Lower leg skin (tissue), 4 donors: Measurements from ENCODE around the gene GRPR. TPM values are rescaled to one million over a fixed set of nuclear protein-coding genes. Genes with fewer than 3 reads are reported as not detected.

ENCODE experiments used
- DNase-seq, 2 donors: peaks; one replicate each; pipeline ENCODE4 v3.0.0-alpha.2; 2019; ENCODE audit warnings: low spot score in 2 of 2
- H3K4me3 ChIP-seq: fragments of 200-600 bp; sonication (generic); 2 replicates; pipeline ENCODE4 v1.5.1; 2017; ENCODE audit warnings: mild to moderate bottlenecking, low read depth; ENCODE audit not compliant: poor library complexity, severe bottlenecking
- POLR2A ChIP-seq, 2 donors: fragments of 450-650 bp; IDR thresholded peaks; one replicate each; pipeline ENCODE4 v1.6.1; 2016 to 2017; ENCODE audit warnings: antibody characterized with exemption in 2 of 2, mild to moderate bottlenecking in 1 of 2, moderate library complexity in 1 of 2
- WGBS, 2 donors: methylation state at CpG; one replicate each; pipeline ENCODE4 v1.1.5; 2018; 5-methylcytosine and 5-hydroxymethylcytosine counted together
- intact Hi-C: fragments of 100-400 bp; cut with DNase I; formaldehyde crosslinking; loops from one replicate; pipeline ENCODE4 v1.15.0; 2023; ENCODE audit warnings: low total_unique reads
- total RNA-seq, 4 donors: library from RNA; depleted of rRNA; stranded (reverse); fragments of >200 nt; gene quantifications; one replicate each; pipeline ENCODE4 v1.1.0, GENCODE V29; 2016
- TF ChIP-seq, protein P1 (sequence below), 3 donors: fragments of 450-650 bp; IDR thresholded peaks; one replicate each; pipeline ENCODE4 v1.5.1; 2016; ENCODE audit warnings: antibody characterized with exemption in 3 of 3, mild to moderate bottlenecking in 3 of 3, moderate library complexity in 2 of 3

GRPR gene
- total RNA-seq, 4 donors from 2014 or later = not detected

DNA sequence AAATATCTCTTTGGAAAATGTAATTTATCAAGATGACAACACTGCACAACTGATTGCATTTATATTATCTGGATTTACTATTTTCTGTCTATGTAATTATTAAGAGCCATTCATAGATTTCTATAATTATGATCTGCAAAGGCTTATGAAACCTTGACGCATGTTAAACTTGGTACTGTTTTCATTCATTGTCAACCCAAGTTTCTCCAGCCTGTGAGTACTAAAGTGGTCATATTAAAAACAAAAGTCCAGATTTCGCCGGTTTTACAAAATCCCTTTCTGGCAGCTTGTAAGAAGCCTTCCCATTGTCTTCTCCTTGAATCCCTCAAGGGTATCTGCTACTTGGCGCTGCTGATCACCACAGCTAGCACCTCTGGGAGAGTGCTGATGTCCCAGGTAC is 19.7 kb upstream of the GRPR start:
- TF ChIP-seq, protein P1, sequence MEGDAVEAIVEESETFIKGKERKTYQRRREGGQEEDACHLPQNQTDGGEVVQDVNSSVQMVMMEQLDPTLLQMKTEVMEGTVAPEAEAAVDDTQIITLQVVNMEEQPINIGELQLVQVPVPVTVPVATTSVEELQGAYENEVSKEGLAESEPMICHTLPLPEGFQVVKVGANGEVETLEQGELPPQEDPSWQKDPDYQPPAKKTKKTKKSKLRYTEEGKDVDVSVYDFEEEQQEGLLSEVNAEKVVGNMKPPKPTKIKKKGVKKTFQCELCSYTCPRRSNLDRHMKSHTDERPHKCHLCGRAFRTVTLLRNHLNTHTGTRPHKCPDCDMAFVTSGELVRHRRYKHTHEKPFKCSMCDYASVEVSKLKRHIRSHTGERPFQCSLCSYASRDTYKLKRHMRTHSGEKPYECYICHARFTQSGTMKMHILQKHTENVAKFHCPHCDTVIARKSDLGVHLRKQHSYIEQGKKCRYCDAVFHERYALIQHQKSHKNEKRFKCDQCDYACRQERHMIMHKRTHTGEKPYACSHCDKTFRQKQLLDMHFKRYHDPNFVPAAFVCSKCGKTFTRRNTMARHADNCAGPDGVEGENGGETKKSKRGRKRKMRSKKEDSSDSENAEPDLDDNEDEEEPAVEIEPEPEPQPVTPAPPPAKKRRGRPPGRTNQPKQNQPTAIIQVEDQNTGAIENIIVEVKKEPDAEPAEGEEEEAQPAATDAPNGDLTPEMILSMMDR (IDR thresholded peaks at IDR 0.05) = no peak
- TF ChIP-seq POLR2A (IDR thresholded peaks at IDR 0.05) = no peak
- DNase-seq = no peak
- WGBS, 2 donors = 80 to 89% methylated on average over 4 of the region's 4 CpGs
- intact Hi-C loops = no loop called here
- H3K4me3 ChIP-seq = no peak overlapping the region

DNA sequence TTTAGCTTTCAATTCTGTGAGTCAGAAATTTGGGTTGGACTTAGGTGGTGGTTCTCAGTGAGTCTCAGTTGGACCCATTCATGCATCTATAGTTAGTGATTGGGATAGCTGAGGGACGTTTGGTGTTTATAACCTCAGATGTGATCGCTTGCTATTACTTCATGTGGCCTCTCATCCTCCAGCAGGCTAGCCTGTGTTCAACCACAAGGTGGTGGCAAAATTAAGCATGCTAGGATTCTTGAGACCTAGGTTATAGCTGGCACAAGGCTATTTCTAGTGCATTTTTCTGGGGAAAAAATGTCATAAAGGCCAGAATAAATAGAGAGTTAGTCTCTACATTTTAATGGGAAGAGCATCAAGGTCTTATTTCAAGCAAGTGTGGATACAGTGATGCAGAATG is 10.9 kb upstream of the GRPR start:
- TF ChIP-seq POLR2A (IDR thresholded peaks at IDR 0.05) = no peak
- TF ChIP-seq, protein P1 (IDR thresholded peaks at IDR 0.05) = no peak

DNA sequence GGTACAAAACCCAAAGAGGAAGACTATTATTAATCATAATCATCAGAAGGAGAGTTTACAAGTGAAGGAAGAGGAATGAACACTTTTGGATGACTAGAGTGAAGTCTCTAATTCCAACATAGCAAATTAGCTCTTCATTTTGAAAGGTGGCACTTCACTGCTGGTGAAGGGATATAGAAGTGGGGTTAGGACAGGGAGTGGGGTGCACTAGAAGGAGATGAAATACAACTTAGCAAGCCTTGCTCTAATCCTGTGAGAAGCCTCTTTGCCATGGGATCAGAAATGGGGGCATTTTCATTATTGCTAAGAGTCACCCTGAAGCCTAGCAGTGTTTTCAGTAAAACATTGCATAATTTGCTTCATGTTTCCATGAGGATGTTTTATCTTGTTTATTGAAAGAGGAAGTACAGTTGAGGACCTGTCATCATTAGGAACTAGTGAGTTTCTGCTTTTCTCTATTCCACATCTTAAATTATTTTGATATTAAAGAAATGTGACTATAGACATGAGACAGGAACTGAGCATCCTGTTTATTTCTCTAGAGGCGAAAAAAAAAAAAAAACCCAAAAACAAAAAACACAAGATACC is 9.3 kb upstream of the GRPR start:
- intact Hi-C loops = no loop called here
- 40 to 58% methylated on average over 1 of the region's 1 CpG for WGBS, 2 donors

More for the DNA sequence above, 10.9 kb upstream of the GRPR start:
- DNase-seq = no peak
- no peak overlapping the region for H3K4me3 ChIP-seq
- intact Hi-C loops = no loop called here
- WGBS, 2 donors = 68 to 75% methylated on average over 2 of the region's 2 CpGs

DNA sequence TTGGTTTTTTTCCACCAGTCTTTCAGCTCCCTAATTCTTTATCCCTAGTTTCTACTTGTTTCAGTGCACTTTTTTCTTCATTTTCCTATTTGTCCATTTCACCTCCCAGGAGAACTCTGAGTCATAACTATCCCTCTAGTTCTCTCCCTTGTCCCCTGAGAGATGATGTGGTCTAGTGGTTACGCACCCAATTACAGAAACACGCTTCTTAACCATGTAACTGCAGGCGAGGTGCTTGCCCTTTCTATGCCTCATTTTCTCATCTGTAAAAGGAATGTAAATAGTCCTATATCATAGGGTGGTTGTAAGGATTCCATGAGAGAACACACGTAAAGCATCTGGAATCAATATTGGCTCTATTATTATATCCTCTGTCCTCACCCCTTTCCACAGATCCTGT is 8.8 kb upstream of the GRPR start:
- no peak for TF ChIP-seq POLR2A (IDR thresholded peaks at IDR 0.05)
- TF ChIP-seq, protein P1 (IDR thresholded peaks at IDR 0.05) = no peak
- no peak for DNase-seq

More for the DNA sequence above, 9.3 kb upstream of the GRPR start:
- no peak for DNase-seq
- no peak overlapping the region for H3K4me3 ChIP-seq
- TF ChIP-seq, protein P1 (IDR thresholded peaks at IDR 0.05) = no peak
- no peak for TF ChIP-seq POLR2A (IDR thresholded peaks at IDR 0.05)

DNA sequence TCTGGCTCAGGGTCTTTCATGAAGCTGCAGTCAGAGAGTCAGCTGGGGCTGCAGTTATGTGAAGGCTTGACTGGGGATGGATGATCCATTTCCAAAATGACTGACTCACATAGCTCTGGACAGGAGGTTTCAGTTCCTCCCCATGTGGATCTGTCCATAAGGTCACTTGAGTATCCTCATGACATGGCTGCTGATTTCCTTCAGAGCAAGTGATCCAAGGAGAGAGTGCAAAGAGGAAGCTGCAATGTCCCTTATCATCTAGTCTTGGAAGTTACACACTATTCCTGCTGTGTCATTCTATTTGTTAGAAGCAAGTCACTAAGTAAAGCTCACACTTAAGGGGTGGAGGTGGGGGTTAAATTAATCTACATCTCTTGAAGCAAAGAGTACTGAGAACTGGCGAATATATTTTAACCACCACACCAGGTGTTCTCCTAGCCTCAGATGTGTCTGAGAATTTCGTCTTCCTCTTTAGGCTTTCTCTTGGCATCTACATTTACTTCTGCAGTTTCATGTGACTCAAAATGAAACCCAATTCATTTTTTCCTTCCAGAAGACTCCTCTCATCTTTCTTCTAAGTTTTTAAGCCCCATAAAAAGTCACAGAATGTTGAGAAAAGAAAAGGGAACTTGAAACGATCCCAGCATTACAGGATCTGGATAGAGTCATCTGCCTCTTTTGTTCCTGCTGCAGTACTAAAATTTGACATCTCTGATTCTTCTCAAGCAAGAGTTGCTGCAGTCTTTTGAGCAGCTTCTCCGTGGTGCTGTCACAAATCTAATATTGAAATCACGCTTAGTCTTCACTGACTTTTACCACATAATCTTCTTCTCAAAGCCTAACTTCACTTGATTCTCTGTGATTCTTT is 3.8 kb upstream of the GRPR start:
- DNase-seq = no peak
- intact Hi-C loops = no loop called here
- no peak for TF ChIP-seq POLR2A (IDR thresholded peaks at IDR 0.05)
- TF ChIP-seq, protein P1 (IDR thresholded peaks at IDR 0.05) = no peak
- no peak overlapping the region for H3K4me3 ChIP-seq
- 71 to 73% methylated on average over 5 of the region's 5 CpGs for WGBS, 2 donors

More for the DNA sequence above, 8.8 kb upstream of the GRPR start:
- intact Hi-C loops = no loop called here
- no peak overlapping the region for H3K4me3 ChIP-seq
- 57 to 68% methylated on average over 4 of the region's 4 CpGs for WGBS, 2 donors
